ENCODE measurements around the gene FAM151A.

The FAM151A gene

DNA sequence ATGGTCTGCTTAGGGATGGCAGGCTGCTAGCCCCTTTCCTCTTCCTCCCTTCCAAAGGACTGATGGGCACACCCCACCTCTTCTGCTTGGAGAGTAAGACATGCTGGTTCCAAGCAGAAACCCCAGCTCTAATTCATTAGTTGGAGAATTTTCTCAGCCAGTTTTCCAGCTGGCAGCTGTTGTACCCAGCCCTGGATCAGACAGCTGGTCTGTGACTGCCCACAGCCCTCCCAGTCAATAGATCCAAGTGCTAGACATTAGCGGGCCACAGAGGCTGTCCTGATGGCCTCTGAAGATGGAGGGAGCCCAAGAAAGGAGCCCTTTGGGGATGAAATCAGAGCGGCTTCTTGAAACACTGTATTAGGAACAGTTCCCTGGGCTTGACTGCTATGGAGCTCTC lies 39.5 kb downstream of the FAM151A start:
- no peak overlapping the region for H3K4me3 ChIP-seq (ENCODE audit: low read depth, low read length)
- TF ChIP-seq, protein P1, sequence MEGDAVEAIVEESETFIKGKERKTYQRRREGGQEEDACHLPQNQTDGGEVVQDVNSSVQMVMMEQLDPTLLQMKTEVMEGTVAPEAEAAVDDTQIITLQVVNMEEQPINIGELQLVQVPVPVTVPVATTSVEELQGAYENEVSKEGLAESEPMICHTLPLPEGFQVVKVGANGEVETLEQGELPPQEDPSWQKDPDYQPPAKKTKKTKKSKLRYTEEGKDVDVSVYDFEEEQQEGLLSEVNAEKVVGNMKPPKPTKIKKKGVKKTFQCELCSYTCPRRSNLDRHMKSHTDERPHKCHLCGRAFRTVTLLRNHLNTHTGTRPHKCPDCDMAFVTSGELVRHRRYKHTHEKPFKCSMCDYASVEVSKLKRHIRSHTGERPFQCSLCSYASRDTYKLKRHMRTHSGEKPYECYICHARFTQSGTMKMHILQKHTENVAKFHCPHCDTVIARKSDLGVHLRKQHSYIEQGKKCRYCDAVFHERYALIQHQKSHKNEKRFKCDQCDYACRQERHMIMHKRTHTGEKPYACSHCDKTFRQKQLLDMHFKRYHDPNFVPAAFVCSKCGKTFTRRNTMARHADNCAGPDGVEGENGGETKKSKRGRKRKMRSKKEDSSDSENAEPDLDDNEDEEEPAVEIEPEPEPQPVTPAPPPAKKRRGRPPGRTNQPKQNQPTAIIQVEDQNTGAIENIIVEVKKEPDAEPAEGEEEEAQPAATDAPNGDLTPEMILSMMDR (conservative IDR thresholded peaks at IDR 0.05; ENCODE audit: low read depth, low read length): no peak
- no peak for DNase-seq (ENCODE audit: low read depth)

DNA sequence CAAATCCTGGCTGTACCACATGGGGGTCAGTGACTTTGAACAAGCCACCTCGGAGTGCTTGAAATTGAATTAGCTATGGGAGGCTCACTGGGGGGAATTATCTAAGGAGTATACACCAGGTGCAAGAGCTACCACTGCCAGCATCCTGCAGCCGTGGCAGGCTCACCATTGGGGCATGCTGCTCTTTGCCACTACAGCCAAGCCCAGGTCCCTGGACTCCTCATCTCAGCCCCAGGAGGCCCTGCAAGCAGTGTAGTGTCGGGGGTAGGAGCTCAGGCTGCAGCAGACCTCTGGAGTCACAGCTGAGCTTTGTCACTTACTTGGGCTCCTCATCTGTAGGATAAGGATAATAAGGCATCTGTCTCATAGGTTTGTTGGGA lies 40.0 kb downstream of the FAM151A start:
- TF ChIP-seq, protein P1 (conservative IDR thresholded peaks at IDR 0.05; ENCODE audit: low read depth, low read length): no peak
- no peak for DNase-seq (ENCODE audit: low read depth)
- H3K4me3 ChIP-seq (ENCODE audit: low read depth, low read length): no peak overlapping the region

- H3K4me3 ChIP-seq (ENCODE audit: low read depth, low read length): no peak overlapping the region
- TF ChIP-seq, protein P1 (conservative IDR thresholded peaks at IDR 0.05; ENCODE audit: low read depth, low read length): no peak
- no peak for DNase-seq (ENCODE audit: low read depth)
Measured at GRCh38 chr1:54582566-54583306, 40.6 kb downstream of the FAM151A start.

GRCh38 chr1:54581621-54582035 lies 41.7 kb downstream of the FAM151A start:
- DNase-seq (ENCODE audit: low read depth): peak; percentile 53

DNA sequence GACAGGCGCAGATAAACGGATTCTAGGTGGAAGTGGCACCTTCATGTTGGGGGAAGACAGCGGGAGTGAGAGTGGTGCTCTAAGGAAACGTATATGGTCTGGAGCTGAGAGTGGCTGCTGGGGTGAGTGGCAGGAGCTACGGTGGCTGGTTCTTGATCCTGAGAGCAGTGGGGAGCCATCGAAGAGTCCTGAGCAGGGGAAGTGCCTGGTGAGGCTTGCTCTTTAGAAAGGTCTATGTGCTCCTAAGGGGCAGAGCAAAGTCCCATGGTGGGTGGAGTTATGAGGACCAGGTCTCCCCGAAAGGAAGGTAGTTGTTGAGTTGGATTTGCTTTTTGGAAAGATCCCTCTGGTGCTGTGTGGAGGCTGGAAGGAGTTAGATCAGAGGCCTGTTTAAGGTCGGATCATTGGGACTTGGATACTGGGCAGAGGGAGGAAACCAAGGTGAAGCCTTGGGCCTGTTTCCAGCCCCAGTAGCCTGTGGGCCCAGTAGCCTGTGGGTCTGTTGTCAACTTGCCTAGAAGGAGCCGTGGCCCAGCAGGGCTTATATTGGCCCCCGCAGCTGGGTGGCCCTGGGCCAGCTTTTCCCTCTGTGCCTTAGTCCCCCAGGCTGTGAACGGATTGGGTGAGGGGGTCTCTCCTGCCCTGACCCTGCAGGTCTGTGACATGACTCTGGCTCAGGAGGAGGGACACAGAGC lies 42.3 kb downstream of the FAM151A start:
- TF ChIP-seq, protein P1 (conservative IDR thresholded peaks at IDR 0.05; ENCODE audit: low read depth, low read length): no peak
- no peak for DNase-seq (ENCODE audit: low read depth)
- no peak overlapping the region for H3K4me3 ChIP-seq (ENCODE audit: low read depth, low read length)

More at GRCh38 chr1:54581621-54582035, 41.7 kb downstream of the FAM151A start:
- H3K4me3 ChIP-seq (ENCODE audit: low read depth, low read length): no peak overlapping the region
- TF ChIP-seq, protein P1 (conservative IDR thresholded peaks at IDR 0.05; ENCODE audit: low read depth, low read length): no peak

- no peak overlapping the region for H3K4me3 ChIP-seq (ENCODE audit: low read depth, low read length)
- no peak for DNase-seq (ENCODE audit: low read depth)
- TF ChIP-seq, protein P1 (conservative IDR thresholded peaks at IDR 0.05; ENCODE audit: low read depth, low read length): no peak
Measured at GRCh38 chr1:54579337-54579781, 44.0 kb downstream of the FAM151A start.

Measured in choroid plexus epithelial cell (primary cell).